Activated CD4-positive, alpha-beta T cell treated with anti-CD3 and anti-CD28 coated beads, Interleukin-10, Interleukin-2, amounts not matched to agents 100 ng/mL and 50 ng/mL, durations not matched to agents 16 hours and 8 hours (primary cell): ENCODE data around the gene KIF22.
"Not testable (repeated sequence)": the region's sequence is repeated elsewhere in the genome, so short reads cannot be mapped to it uniquely, and the experiment has no call there.

ENCODE experiments used
- DNase-seq: peaks from one replicate; pipeline ENCODE4 v3.0.0-alpha.2; 2020

KIF22 gene

GRCh38 chr16:29815793-29816693, 25.5 kb downstream of the KIF22 start, which contains the start of gene PAGR1:
TSS of gene PAGR1 (plus strand) at chr16:29816152. CDS start at chr16:29816526, 374 bp downstream.
- DNase-seq = peak; percentile 99

- DNase-seq = peak; percentile 80
Measured at GRCh38 chr16:29816694-29817441, 26.3 kb downstream of the KIF22 start.

- no peak for DNase-seq
Measured at GRCh38 chr16:29818082-29818481, 27.5 kb downstream of the KIF22 start.

GRCh38 chr16:29819506-29819905, 29.0 kb downstream of the KIF22 start:
- DNase-seq = no peak

GRCh38 chr16:29820271-29820701, 29.7 kb downstream of the KIF22 start, which contains the start of gene MVP:
TSS of gene MVP (plus strand) at chr16:29820462. CDS start at chr16:29830550, 10,088 bp downstream.
- DNase-seq = peak; percentile 73

GRCh38 chr16:29820730-29821642, 30.4 kb downstream of the KIF22 start:
- peak; percentile 71 for DNase-seq

- no peak for DNase-seq
Measured at GRCh38 chr16:29821643-29822115, 31.1 kb downstream of the KIF22 start.

- peak; percentile 42 for DNase-seq
Measured at GRCh38 chr16:29824589-29825144, 34.1 kb downstream of the KIF22 start.

GRCh38 chr16:29825145-29826044, 34.8 kb downstream of the KIF22 start:
- DNase-seq = peak; percentile 89

- DNase-seq = no peak
Measured at GRCh38 chr16:29826342-29826695, 35.8 kb downstream of the KIF22 start.

- no peak for DNase-seq
Measured at GRCh38 chr16:29830774-29831173, 40.2 kb downstream of the KIF22 start.

- no peak for DNase-seq
Measured at GRCh38 chr16:29831490-29831889, 40.9 kb downstream of the KIF22 start.

GRCh38 chr16:29833219-29833618, 42.7 kb downstream of the KIF22 start:
- DNase-seq = not testable (repeated sequence)

GRCh38 chr16:29834079-29834478, 43.5 kb downstream of the KIF22 start:
- no peak for DNase-seq

- DNase-seq = no peak
Measured at GRCh38 chr16:29835926-29836325, 45.4 kb downstream of the KIF22 start.

- DNase-seq = no peak
Measured at GRCh38 chr16:29836623-29837022, 46.1 kb downstream of the KIF22 start.

GRCh38 chr16:29837841-29838240, 47.3 kb downstream of the KIF22 start:
- no peak for DNase-seq

- DNase-seq = no peak
Measured at GRCh38 chr16:29839822-29840221, 49.3 kb downstream of the KIF22 start.

- no peak for DNase-seq
Measured at GRCh38 chr16:29840240-29840639, 49.7 kb downstream of the KIF22 start.

GRCh38 chr16:29841631-29842030, 51.1 kb downstream of the KIF22 start:
- no peak for DNase-seq

GRCh38 chr16:29842732-29843346, 52.3 kb downstream of the KIF22 start:
- no peak for DNase-seq
